GM21737 (cell line): ENCODE results near the gene RBM28.

Source experiments
- ATAC-seq: cut with Tn5 transposase; IDR thresholded peaks from one replicate; pipeline ENCODE4 v1.9.1; 2021; ENCODE audit warnings: mild to moderate bottlenecking, moderate library complexity; ENCODE audit not compliant: unreplicated experiment

RBM28 gene

DNA sequence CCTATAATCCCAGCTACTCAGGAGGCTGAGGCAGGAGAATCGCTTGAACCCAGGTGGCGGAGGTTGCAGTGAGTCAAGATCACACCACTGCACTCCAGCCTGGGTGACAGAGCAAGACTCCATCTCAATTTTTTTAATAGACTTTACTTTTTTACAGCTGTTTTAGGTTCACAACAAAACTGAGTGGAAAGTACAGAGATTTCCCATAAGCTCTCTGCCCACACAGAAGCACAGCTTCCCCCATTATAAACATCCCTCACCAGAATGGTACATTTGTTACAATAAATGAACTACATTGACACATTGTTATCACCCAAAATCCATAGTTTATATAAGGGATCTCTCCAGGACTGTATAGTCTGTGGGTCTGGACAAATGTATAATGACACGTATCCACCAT is 32.4 kb upstream of the RBM28 start:
- ATAC-seq: no peak

DNA sequence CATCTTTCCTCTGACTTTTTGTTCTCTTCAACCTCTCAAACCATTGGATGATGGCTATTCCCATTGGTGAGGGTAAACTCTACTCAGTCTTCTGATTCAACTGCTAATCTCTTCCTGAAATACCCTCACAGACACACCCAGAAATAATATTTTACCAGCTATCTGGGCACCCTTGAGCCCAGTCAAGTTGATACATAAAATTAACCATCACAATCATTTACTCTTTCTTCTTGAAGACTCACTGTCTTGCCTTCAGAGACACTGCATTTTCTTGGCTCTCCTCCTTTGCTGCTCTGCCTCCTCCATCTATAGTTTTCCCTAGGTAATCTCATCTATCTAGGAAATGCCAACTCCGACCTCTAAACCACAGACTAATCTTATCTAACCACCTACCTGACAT is 30.3 kb upstream of the RBM28 start:
- no peak for ATAC-seq

DNA sequence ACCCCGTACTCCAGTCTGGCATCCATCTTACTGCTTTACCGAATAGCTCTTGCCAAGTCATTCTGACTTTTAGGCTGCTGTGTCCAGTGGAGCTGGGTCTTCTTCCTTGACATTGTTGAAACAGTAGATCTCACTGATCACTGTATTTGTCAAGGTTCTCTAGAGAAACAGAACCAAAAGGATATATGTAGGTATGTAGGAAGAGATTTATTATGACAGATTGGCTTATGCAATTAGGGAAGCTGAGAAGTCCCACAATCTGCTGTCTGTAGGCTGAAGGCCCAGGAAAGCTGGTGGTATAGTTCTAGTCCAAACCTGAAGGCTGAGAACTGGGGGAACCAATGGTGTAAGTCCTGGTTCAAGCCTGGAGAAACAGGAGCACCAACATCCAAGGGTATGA is 29.9 kb upstream of the RBM28 start:
- ATAC-seq: no peak

DNA sequence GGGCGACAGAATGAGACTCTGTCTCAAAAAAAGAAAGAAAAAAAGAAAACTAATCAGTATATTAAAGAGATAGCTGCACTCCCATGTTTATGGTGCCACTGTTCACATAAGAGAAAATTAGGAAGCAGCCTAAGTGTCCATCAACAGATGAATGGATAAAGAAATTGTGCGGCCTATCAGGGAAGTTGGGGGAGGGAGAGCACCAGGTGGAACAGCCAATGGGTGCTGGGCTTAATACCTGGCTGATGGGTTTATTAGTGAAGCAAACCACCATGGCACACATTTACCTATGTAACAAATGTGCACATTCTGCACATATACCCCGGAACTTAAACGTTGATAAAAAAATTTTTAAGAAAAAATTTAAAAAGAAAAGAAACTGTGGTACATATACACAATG is 26.8 kb upstream of the RBM28 start:
- no peak for ATAC-seq

DNA sequence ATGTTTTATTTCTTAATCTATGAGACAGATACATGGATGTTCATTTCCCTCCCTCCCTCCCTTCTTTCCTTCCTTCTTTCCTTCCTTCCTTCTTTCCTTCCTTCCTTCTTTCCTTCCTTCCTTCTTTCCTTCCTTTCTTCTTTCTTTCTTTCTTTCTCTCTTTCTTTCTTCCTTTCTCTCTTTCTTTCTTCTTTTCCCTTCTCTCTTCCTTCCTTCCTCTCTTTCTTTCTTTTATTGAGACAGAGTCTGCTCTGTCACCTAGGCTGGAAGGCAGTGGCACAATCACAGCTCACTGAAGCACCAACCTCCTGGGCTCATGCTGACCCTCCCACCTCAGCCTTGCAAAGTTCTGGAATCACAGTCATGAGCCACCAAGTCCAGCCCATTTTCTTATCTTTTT is 23.3 kb upstream of the RBM28 start:
- ATAC-seq: no peak

DNA sequence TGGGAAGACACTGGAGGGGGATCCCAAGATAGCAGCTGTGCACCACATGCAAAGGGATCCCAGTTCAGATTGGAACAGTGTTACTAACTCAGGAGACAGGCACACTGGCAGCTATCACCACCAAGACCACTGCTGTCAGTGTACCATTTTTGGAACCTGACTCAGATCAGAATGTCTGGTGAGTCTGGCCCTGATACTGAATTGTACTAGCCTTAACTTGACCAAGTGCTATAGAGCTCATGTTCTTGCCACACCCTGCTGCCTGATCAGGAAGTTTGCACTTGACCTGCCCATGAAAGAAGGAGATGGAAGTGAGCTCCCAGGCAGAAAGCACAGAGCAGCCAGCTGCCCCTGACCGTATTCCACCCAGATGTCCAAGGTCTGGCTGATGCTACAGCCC is 22.6 kb upstream of the RBM28 start:
- ATAC-seq: no peak

DNA sequence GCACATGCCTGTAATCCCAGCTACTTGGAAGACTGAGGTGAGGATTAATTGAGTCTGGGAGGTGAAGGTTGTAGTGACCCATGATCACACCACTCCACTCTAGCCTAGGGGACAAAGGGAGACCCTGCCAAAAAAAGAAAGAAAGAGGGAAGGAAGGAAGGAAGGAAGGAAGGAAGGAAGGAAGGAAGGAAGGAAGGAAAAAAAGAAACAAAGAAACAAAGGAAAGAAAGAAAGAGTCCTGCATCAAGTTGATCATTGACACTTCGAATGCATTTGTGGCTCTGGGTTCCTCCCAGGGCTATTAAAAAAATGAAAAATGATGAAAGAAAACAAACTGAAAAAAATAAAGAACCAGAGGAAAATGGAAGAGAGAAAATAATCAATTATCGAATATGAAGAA is 21.7 kb upstream of the RBM28 start:
- no peak for ATAC-seq

DNA sequence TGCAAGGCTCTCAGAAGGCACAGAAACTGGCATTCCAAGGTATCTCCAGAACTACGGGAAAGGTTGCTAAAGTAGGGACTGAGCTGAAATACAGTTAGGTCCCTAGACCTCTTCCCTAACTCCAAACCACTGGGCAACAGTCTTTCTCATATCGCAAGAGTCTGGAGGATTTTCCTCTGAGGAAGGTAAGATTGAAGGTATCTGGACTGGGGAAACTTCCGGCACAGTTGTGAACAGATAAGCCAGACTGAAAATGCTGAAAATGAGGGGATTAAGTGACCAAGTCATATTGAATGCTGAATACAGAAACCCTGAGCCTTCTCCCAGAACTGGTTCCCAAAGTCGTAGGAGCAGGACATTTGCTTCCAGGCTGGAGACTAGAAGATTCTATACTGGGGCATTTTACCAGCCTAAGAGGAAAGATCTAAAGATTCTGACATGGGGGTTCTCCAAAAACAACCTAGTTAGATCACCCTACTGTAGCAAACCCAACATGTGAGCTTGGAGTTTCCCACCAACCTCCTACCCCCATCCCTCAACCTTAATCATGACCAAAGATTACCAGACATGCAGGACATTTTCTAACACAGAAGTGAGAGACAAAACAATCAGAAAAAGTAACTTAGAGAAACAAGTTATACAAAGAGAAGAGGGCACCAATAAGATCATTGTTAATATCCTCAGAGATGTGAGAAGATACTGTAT is 20.6 kb upstream of the RBM28 start:
- ATAC-seq: no peak

DNA sequence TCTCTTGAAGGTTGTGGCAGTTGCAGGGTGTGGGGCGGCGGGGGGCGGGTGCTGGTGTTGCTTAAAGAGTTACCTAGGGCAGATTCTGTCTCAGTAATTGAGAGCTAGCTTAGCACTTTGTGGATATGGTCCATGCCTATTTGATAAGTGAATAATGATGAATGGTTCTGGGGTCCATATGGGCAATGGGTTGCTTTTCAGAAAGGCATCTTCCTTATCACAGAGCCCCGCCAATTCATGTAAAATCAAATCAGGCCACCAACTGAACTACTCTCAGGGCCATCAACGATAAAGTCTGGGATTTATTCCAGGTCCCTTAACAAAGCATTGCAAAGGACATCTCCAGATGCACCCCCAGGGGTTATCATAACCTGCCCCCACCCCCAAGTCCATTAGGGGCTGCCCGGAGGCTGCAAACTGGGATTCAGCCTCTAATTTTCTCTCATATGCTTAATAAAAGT is 19.6 kb upstream of the RBM28 start:
- no peak for ATAC-seq

DNA sequence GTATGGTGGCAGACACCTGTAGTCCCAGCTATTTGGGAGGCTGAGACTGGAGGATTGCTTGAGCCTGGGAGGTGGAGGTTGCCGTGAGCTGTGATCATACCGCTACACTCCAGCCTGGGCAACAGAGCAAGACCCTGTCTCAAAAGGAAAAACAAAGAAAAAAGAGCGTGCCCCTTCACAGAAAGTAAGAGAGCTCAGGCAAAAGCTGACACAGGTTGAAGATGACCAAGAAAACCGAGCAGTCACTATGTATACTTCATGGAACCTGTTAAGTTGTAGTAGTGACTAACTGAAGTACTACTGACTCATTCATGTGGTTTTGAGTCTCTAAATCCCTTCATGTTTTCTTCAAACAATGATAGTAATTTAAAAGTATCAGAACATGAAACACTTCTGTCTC is 19.0 kb upstream of the RBM28 start:
- no peak for ATAC-seq

DNA sequence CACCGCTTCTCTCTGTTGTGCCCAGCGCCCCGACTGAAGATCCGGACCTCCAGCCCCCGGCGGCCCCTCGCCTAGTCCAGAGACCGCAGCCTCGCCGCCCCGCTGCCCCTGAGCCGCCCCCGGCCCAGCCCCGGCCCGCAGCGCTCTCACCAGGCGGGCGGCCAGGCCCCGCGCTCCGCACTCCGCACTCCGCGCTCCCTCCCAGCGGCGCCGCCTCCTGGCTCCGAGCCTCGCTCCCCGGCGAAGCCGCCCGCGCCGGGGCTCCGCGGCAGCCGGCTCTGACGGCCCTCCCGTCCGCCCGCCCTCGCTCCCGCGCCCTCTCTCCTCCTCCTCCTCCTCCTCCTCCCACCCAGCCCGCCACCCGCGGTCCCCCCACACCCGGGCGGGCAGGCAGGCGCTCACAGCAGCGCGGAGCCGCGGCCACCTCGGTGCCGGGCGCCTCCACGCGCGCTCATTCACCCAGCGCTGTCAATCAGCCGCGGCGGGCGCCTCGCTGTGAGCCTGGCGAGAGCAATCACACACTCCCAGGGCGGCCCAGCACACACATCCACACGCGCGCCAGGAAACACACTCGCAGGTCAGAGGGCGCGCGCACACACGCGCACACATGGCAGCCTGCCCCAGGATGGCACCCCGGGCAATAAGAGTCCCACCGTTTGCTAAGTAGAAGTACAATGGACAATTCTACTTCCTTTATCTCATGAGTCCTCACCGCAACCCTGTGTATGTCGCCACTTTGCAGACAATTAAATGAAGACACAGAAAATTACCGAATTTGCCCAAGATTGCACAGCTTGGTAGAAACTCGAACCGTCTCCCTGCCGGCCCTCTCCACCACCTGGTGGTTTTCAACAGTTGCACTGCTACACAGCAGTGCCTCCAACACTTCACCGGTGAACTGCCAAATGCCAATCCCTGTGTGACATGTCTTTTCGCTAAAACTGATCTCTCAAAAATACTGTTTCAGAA is 18.0 kb upstream of the RBM28 start, which contains the start of gene PRRT4:
Gene PRRT4, minus strand, starts transcription at position 280 of the 969 bp plus-strand sequence.
- no peak for ATAC-seq

DNA sequence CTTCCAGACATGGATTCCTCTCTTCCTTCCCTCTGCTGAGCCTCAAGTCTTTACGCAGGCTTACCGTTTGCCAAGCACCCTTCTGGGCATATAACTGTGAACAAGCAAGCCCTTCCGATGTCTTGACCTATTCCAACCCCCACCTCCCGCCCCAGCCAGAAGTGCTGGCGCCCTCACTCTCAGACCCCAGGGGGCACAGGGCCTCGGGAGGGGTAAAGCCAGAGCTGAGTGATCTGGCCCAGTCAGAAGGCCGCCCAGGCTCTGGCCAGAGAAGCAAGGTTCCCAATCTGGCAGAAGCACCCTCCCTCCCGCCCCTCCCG is 16.6 kb upstream of the RBM28 start:
- ATAC-seq: no peak

DNA sequence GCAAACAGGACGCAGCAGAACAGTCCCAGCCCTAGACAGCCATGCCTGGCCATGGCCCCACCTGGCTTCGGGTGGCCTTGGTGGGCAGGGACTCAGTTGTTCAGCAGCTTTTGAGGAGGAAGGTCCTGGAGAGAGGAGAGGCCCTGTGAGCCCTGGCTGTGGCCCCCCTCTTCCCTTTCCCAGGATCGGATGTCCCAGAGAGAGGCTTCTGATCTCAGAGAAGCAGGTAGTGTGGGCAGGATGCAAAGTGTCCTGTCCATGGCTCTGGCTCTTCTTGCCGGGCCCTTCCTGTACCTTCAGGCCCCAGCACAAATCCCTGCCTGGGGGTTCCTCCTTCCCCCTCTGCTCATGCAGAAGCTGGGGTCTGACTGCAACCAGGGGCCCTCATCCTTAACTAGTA is 16.2 kb upstream of the RBM28 start:
- no peak for ATAC-seq

DNA sequence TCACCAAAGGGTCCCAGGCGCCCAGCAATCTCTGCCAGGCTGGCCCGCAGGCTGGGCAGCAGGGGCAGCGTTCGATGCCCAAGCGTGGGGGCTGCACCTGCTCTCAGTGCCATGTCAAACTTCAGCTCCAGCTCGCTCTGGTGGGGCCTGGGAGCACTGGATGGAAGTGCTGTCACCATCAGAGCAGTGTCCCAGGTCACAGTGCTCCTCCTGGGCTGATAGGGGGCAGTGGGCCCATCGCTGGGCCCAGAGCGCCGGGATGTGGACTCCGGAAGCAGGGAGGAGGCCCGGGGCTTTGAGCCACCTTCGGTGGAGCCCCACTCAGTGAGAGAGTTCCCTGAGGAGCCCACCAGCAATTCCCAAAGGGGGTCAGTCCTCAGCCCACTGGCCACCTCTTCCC is 15.6 kb upstream of the RBM28 start:
- no peak for ATAC-seq

DNA sequence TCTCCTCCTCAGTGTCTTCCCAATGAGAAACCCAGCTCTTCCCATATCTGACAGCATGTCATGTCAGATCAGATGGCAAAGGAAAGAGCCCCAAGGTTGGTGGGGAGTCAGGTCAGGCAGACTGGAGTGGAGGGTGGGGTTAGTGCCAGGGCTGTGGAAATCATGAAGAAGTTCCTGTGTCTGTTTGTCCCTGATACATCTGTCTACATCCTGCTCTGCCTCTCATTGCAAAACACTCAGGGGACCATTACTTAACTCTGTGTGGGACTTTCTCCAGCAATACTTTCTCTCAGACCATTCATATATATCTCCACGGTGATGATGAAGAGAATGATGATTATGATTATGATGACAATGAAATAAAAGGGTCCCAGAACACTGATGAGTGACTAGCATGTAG is 14.5 kb upstream of the RBM28 start:
- ATAC-seq: no peak

DNA sequence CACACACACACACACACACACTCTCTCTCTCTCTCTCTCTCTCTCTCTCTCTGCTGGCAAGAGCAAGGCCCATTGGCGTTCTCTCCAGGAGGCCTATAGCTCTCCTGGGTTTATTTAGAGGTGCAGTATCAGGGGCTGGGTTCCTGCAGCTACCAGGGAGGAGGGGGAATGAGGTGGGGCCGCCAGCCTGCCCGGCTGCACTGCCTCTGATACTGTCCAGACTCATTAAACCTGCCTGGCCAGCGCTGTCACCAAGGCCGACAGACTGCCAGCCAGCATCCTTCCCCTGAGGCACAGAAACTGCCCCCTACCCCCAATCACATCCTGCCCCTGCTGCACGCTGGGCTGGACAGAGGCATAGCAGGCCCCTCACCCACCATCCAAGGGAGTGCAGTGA is 13.5 kb upstream of the RBM28 start:
- ATAC-seq: no peak

DNA sequence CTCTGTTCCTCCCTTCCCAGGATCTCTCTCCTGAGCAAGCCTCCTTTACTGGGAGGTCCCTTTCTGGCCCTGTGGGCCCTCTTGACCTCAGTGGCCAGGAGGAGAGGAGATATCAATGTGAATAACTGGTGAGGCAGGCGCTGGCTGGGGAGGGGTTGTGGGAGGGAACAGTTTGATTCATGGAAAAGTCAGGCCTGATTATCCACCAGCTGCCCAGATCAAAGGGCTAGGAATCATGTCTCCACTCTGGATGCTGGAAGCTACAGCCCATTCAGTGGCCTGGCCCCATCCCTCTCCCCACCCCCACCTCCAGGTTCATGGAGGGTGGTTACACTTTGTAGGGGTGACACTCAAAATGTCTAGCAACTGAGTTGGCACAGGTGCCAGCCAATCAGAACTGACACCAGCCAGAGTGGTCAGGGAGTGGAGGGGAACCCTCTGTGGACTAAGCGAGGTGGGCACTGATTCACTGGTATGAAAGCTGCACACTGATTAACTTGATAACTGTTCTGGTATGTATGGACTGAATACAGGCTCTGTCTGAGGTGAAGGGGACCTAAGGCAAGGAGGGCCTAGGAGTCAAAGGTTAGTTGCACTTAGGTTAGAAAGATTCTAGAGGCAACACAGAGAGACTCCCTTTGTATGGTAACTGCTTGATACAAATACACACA is 13.0 kb upstream of the RBM28 start:
- no peak for ATAC-seq

DNA sequence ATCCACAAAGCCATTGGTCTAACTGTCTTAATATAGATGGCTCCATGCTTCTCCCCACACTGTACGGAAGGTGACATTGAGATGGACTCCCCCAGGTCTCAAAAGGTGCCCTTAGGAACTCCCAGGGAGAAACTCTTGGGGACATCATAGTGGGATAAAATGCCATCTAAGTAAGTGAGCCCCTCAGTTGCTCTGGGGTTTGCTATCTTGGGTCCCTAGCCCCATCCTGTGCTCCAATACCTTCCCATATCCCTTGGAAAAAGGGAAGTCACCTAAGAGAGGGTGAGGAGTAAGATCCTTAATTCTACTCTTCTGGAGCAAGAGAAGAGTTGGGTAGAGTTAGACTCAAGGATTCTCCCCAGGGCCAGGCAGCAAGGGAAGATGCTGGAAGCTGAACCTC is 9.9 kb upstream of the RBM28 start:
- no peak for ATAC-seq

DNA sequence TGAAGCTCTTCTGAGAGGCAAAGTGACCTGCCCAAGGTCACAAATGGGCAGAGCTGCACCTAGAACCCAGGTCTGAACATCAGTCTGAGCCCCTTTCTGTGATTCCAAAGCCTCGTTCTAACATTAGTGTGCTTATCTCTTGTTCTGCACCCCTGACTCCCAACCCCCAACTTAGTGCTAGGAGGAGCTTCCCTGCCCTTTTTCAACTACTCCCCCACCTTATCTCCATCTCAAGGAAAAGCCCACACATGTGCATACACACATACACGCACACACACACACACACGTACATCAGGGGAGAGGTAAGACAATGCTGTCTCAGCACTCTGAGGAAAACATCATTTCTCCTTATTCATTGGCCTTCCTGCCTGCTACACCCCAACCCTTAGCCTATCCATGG is 9.5 kb upstream of the RBM28 start:
- no peak for ATAC-seq

DNA sequence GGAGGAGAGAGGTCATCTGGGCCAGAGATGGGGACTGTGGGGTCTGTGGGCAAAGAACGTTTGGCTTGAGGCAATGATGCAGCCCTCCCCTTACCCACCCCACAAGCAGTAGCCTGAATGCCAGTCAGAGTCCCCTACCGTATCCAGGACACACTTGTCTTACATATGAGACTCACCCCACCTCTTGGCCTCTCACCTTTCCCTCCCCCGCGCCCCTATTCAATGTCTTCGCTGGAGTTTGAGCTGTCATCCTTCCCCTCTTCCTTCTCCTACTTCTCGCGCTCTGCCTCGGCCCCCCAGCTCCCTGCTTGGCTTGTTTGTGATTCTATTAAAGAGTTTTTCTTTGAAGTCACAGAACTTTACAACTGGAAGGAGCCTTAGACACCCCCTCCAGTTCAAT is 8.9 kb upstream of the RBM28 start:
- ATAC-seq: no peak

DNA sequence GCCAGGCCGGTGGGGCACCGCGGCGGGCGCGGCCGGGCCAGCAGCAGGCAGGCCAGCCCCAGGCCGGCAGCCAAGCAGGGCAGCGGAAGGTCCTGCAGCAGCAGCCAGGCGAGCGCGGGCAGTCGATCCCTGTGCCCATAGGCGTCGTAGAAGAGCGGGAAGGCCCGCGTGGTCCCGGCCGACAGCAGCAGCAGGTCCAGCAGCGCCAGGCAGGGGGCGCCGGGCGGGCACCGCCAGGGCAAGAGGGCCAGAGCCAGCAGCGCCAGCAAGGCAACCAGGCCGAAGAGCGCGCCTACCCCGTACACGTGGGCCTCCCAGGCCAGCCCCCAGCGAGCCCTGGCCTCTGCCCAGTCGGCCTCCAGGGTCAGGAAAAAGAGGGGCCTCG is 8.4 kb upstream of the RBM28 start:
- no peak for ATAC-seq
